Activated CD8-positive, alpha-beta memory T cell treated with anti-CD3 and anti-CD28 coated beads, Interleukin-2, amount 50 U/mL, for 24 hours (primary cell): ENCODE results near the gene EGLN3.
"Not testable (repeated sequence)": the region's sequence is repeated elsewhere in the genome, so short reads cannot be mapped to it uniquely, and the experiment has no call there.

Experiments
- DNase-seq: peaks from one replicate; pipeline ENCODE4 v3.0.0-alpha.2; 2020; ENCODE audit errors: extremely low read depth

EGLN3 gene

GRCh38 chr14:33950320-33951182 is at the start of gene EGLN3:
Gene EGLN3 (minus strand): TSS chr14:33951074. CDS start chr14:33950752, 322 bp downstream.
- no peak for DNase-seq

DNA sequence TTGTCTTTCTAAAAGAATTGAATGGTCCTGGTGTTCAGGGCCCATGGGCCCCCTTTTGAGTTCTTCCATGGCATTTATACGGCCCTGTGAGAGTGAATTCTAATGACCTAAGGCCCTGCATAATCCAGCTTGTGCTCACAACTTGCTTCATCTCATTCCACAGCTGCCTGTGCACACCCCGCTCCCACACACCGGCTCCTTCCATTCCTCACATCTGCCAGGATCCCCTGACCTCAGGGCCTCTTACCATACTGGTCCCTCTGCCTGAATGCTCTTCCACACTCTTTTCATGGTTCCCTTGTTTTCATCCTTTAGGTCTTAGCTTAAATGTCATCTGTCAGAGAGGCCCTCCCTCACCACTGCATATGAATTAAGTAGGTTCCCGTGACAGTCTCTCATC is 49.5 kb upstream of the EGLN3 start:
- no peak for DNase-seq

DNA sequence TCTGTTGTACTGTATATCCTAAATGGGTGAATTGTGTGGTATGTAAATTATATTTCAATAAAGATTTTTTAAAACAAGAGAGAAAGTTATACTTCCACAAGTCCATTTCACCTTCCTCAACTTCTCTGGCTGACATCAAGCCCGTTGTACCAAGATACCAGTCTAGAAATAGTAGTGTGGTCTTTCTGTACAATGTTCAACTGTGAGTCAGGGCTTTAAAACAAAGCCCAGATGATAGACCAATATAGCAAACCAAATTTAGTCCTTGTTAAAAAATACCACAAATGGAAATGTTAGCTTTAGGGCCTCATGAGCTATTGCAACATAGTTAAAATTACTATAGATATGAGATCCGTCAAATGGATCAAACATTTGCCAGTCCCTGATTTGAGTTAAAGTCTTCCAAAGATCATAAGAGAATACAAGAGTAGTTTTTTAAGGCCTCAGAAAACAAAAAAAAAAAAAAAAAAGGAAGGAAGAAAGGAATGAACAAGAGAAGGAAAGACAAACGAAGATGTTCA is 49.0 kb upstream of the EGLN3 start:
- DNase-seq = no peak

- DNase-seq = no peak
Measured at GRCh38 chr14:33997611-33998010, 46.7 kb upstream of the EGLN3 start.

- no peak for DNase-seq
Measured at GRCh38 chr14:33996462-33996861, 45.6 kb upstream of the EGLN3 start.

- no peak for DNase-seq
Measured at GRCh38 chr14:33993246-33993645, 42.4 kb upstream of the EGLN3 start.

DNA sequence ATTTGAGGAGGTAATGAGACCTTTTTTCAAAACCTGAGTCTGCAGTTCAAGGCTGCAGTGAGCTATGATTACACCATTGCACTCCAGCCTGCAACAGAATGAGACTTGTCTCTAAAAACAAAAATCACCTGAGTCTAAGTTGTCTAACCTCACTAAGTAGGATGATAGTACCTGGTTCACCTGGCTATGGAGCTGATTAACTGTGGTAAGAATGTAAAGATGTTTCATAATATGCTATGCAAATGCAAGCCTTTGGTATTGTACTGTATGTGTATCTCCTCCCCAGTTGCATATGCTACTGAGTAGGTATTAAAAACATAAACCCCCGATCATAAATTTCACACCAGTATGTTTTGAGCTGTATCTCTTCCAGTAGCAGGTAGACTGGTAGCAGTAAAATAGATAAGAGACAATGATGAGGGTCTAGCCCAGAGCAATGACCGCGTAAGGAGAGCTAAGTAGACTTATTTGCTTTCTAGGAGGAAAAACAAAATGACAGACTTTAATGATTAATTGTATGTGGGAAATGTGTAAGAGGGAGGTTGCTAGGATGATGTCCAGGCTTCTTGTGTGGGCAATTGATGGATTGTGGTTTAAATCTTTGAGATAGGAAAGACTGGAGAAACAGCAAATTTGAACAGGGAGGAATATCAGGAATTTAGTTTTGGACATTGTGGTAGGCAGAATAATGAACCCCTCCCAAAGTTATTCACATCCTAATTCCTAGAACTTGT is 41.6 kb upstream of the EGLN3 start:
- no peak for DNase-seq

GRCh38 chr14:33990790-33991189 is 39.9 kb upstream of the EGLN3 start:
- no peak for DNase-seq

DNA sequence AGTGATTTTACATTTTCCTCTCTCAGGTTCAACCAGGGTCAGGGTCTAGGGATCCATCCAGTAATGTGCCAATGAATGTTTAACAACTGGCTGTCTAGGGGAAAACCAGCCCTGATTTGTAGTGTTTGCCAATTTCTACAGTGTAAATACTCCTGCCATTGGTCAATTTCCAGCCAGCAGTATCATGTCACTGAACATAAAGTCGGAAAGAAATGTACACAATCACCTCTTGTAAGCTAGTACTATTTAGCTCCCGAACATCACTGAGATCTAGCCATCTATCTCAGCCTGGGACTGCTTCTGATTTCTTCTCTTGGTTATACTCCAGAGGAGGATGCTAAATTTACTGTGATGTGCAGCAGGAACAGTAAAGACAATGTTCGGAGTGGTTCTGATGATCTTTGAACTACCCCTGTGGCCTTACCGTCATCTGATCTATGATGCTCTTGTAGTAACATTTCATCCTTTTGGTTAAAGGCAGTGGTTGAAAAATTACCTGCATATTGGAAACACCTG is 36.7 kb upstream of the EGLN3 start:
- no peak for DNase-seq

DNA sequence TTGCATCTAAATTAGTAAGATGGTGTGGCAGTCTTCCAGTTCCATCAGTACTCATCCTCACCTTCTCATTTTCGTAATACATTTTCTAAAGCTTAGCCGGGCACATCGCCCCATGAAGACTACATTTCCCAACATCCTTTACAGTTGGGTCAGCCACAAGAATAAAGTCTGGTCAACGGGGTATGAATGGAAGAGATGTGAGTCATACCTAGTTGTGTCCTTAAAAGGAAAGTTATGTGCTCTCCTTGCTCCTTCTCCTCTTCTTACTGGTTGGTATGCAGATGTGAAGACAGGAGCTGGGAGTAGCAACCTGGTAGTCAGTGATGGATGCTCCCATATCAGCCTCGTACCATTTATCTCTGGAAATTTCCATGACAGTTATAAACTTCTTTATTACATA is 35.9 kb upstream of the EGLN3 start:
- no peak for DNase-seq

DNA sequence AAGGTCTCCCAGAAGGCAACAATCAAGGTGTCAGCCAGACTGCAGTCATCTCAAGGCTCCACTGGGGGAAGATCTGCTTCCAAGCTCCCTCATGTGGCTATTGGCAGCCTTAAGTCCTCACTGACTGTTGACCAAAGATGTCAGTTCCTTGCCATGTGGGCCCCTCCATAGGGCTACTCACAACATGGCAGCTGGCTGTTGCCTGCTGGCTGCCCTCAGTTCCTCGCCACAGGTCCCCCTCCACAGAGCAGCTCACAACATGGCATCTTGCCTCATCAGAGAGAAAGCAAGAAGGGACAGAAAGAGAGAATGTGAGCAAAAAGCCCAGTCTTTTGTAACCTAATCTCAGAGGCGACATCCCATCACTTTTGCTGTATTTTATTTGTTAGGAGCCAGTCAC is 34.4 kb upstream of the EGLN3 start:
- DNase-seq = no peak

DNA sequence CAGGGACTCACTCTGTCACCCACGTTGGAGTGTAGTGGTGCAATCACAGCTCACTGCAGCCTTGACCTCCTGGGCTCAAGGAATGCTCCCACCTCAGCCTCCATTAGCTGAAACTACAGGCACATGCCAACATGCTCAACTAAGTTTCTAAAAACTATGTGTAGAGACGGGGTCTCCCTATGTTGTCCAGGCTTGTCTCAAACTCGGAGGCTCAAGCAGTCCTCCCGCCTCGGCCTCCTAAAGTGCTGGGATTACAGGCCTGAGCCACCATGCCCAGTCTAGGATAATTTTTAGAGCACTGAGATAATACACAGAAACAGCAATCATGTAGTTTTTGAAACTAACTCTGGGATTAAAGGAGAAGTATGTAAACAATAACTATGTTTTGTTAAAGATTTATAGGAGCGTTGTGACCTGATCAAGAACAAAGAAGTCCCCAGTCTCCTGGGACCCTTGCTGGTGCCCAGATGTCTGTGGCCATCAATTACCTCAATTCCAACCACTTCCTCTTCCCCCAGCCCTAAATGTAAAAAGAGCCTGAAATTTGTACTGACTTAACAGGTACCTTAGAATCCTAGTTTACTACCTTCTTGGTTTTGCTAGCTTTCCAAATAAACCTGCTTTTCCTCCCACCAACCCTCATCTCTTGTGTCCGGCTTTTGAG is 28.9 kb upstream of the EGLN3 start:
- DNase-seq = no peak

- DNase-seq = no peak
Measured at GRCh38 chr14:33978892-33979612, 28.2 kb upstream of the EGLN3 start.

GRCh38 chr14:33972583-33973081 is 21.8 kb upstream of the EGLN3 start:
- DNase-seq = no peak

DNA sequence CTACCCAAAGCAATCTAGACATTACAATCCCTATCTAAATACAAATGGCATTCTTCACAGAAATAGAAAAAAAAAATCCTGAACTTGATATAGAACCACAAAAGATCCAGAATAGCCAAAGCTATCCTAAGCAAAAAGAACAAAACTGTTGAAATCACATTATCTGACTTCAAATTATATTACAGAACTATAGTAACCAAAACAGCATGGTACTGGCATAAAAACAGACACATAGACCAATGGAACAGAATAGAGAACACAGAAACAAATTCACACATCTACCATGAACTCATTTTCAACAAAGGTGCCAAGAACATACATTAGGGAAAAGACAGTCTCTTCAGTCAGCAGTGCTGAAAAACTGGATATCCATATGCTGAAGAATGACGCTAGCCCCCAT is 19.0 kb upstream of the EGLN3 start:
- DNase-seq = not testable (repeated sequence)

DNA sequence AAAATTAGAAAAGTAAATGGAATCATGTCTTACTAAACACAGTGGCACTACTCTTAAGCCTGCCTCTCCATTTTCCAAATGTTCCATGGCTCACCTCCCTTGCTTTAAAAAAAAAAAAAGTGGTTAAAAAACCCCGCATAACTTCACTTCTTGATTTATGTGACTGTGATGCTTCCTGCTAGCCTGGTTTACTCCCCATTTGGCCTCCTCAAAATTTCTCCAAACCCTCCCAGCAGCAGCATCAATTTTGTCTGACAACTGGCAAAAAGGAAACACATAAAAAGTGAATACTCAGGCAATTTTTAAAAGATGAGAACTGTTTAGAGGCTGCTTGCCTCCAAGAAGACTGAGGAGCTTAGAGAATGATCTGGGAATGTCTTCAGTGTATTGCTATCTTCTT is 17.8 kb upstream of the EGLN3 start:
- no peak for DNase-seq

- no peak for DNase-seq
Measured at GRCh38 chr14:33967138-33967537, 16.3 kb upstream of the EGLN3 start.

DNA sequence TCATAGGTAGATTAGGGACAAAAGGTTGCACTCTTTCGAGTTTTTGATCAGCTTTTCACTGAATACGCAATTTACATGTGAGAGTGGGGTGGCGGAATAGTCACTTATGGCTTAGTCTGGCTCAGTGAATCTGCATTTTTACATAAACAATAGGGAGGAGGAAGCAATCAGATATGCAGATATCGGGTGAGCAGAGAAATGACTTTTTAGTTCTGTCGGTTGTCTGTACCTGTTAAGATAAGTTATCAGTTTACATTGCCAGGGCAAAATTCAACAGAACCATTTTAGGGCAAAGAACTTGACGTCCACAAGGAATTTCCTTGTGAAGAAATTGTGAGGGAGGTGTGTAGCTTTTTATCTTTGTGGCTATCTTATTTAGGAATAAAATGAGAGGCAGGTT is 15.4 kb upstream of the EGLN3 start:
- DNase-seq = no peak

- no peak for DNase-seq
Measured at GRCh38 chr14:33964599-33965317, 13.9 kb upstream of the EGLN3 start.

DNA sequence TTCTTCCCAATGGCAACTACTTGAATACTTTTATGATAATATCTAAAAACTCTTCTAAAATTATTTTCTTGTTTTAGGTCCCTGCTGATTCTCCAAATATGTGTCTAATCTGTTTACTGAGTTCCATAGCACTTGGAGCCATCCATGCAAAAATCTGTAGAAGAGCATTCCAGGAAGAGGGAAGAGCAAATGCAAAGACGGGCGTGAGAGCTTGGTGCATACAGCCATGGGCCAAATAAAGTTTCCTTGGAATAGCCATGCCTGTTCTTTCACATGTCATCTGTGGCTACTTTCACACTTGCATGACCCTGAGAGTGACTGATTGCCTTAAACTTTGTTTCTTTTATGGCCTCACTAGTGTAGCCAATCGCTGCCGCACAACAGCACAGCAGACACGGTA is 13.0 kb upstream of the EGLN3 start:
- DNase-seq = no peak

GRCh38 chr14:33962466-33962865 is 11.6 kb upstream of the EGLN3 start:
- not testable (repeated sequence) for DNase-seq
